Measurements from ENCODE around the gene P3H2.

The P3H2 gene

GRCh38 chr3:190041333-190042041 is 79.2 kb downstream of the P3H2 start:
- Histone ChIP-seq H3K27ac (ENCODE audit: low read depth, low read length, severe bottlenecking) (peak overlapping the region; percentile 6), H3K9me3 (ENCODE audit: control insufficient read depth, low read length) (no peaks in the 10 kb centered on the region), H3K4me1 (ENCODE audit: control insufficient read depth, insufficient read depth, low read length, poor library complexity, severe bottlenecking) (peaks cover 43% of the 10 kb centered on the region), H3K36me3 (ENCODE audit: control insufficient read depth, insufficient read depth, low read length) (no peaks in the 10 kb centered on the region), H3K4me3 (ENCODE audit: extremely low read depth, insufficient read depth, low read length, poor library complexity, severe bottlenecking) (no peak overlapping the region)
- 33% methylated on average over 2 of the region's 3 CpGs; no CpG with 5 or more reads in 1 of the 2 experiments for WGBS, 2 experiments (ENCODE audit: insufficient coverage in 2 of 2)

- 92% methylated on average over 2 of the region's 5 CpGs; no CpG with 5 or more reads in 1 of the 2 experiments for WGBS, 2 experiments (ENCODE audit: insufficient coverage in 2 of 2)
- H3K9me3 ChIP-seq (ENCODE audit: control insufficient read depth, low read length): no peaks in the 10 kb centered on the region
- no peak overlapping the region for H3K27ac ChIP-seq (ENCODE audit: low read depth, low read length, severe bottlenecking)
- no peak overlapping the region for H3K4me3 ChIP-seq (ENCODE audit: extremely low read depth, insufficient read depth, low read length, poor library complexity, severe bottlenecking)
- H3K4me1 ChIP-seq (ENCODE audit: control insufficient read depth, insufficient read depth, low read length, poor library complexity, severe bottlenecking): peaks cover 49% of the 10 kb centered on the region
- H3K36me3 ChIP-seq (ENCODE audit: control insufficient read depth, insufficient read depth, low read length): no peaks in the 10 kb centered on the region
Measured at GRCh38 chr3:190040145-190040544, 80.6 kb downstream of the P3H2 start.

DNA sequence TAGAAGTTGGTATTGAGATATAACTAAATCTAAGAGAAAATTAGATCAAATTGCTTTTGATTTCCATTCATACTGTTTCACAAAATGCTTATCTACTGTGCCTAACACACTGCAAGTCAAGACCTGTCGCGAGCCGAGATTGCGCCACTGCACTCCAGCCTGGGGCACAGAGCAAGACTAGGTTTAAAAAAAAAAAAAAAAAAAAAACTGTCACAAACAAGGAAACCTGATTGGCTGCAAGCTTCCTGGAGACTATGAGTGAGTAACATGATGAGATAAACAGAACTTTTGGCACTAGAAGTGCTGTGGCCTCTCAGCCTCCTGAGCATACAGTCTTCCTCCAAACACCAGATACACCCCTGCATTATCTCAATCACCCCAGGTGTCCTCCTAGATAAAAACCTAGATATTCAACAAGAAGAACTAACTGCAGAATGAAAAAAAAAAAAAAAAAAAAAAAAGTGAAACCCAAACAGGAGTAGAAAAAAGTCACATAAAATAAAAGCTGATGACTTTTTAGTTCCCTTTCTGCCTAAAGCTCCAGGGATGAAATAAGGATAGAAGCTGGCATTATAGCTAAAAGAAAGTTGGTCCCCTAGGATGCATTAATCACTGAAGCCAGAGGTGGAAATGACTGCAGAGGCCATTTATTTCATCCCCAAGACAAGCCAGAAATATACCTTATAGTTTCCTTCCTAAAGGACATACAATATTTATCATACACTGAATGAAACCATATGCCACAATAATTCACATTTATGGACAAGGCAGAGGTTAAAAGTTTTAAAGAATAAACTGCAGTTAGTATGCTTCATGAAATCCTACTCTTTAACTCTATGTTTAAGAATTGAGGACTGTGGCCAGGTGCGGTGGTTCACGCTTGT is 82.4 kb downstream of the P3H2 start:
- Histone ChIP-seq H3K4me1 (ENCODE audit: control insufficient read depth, insufficient read depth, low read length, poor library complexity, severe bottlenecking) (peaks cover 35% of the 10 kb centered on the region), H3K9me3 (ENCODE audit: control insufficient read depth, low read length) (no peaks in the 10 kb centered on the region), H3K4me3 (ENCODE audit: extremely low read depth, insufficient read depth, low read length, poor library complexity, severe bottlenecking) (no peak overlapping the region), H3K27ac (ENCODE audit: low read depth, low read length, severe bottlenecking) (peak overlapping the region; percentile 50), H3K36me3 (ENCODE audit: control insufficient read depth, insufficient read depth, low read length) (no peaks in the 10 kb centered on the region)
- WGBS, 2 experiments (ENCODE audit: insufficient coverage in 2 of 2): 53 to 67% methylated on average over 3 to 5 of the region's 6 CpGs

DNA sequence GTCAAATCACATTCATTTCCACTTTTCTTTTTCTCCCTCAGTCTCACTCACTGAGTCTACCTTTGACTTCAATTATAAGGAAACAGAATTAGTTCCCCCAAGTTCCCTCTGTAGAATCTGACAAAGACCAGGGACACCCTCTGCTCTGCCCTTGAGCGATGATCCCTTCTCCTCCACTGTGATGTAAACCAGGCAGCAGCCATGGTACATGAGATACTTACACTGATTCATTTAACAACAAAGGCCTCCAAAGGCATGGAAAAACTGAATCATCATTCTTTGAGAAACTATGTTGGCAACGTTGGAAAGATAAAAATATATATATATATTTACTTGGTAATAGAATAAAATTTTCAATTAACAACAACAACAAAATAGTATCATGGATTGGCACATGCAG is 84.1 kb downstream of the P3H2 start:
- H3K36me3 ChIP-seq (ENCODE audit: control insufficient read depth, insufficient read depth, low read length): no peaks in the 10 kb centered on the region
- H3K4me3 ChIP-seq (ENCODE audit: extremely low read depth, insufficient read depth, low read length, poor library complexity, severe bottlenecking): no peak overlapping the region
- H3K9me3 ChIP-seq (ENCODE audit: control insufficient read depth, low read length): no peaks in the 10 kb centered on the region
- 100% methylated on average over 1 of the region's 2 CpGs; no CpG with 5 or more reads in 1 of the 2 experiments for WGBS, 2 experiments (ENCODE audit: insufficient coverage in 2 of 2)
- H3K4me1 ChIP-seq (ENCODE audit: control insufficient read depth, insufficient read depth, low read length, poor library complexity, severe bottlenecking): peaks cover 22% of the 10 kb centered on the region
- H3K27ac ChIP-seq (ENCODE audit: low read depth, low read length, severe bottlenecking): peak overlapping the region; percentile 13

- Histone ChIP-seq H3K36me3 (ENCODE audit: control insufficient read depth, insufficient read depth, low read length) (no peaks in the 10 kb centered on the region), H3K4me1 (ENCODE audit: control insufficient read depth, insufficient read depth, low read length, poor library complexity, severe bottlenecking) (peaks cover 19% of the 10 kb centered on the region), H3K4me3 (ENCODE audit: extremely low read depth, insufficient read depth, low read length, poor library complexity, severe bottlenecking) (no peak overlapping the region), H3K27ac (ENCODE audit: low read depth, low read length, severe bottlenecking) (no peak overlapping the region), H3K9me3 (ENCODE audit: control insufficient read depth, low read length) (no peaks in the 10 kb centered on the region)
- WGBS, 2 experiments (ENCODE audit: insufficient coverage in 2 of 2): 90% methylated on average over 1 of the region's 3 CpGs; no CpG with 5 or more reads in 1 of the 2 experiments
Measured at GRCh38 chr3:190034446-190034845, 86.3 kb downstream of the P3H2 start.

DNA sequence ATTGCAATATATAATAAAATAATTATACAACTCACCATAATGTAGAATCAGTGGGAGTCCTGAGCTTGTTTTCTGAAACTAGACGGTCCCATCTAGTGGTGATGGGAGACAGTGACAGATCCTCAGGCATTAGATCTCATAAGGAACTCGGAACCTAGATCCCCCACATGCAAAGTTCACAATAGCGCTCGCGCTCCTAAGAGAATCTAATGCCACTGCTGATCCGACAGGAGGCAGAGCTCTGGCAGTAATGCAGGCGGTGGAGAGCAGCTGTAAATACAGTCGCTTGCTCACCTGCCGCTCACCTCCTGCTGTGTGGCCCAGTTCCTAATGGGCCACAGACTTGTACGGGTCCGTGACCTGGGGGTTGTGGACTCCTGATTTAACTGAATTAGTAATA is 87.8 kb downstream of the P3H2 start:
- Histone ChIP-seq H3K4me3 (ENCODE audit: extremely low read depth, insufficient read depth, low read length, poor library complexity, severe bottlenecking) (no peak overlapping the region), H3K4me1 (ENCODE audit: control insufficient read depth, insufficient read depth, low read length, poor library complexity, severe bottlenecking) (peaks cover 20% of the 10 kb centered on the region), H3K36me3 (ENCODE audit: control insufficient read depth, insufficient read depth, low read length) (no peaks in the 10 kb centered on the region), H3K27ac (ENCODE audit: low read depth, low read length, severe bottlenecking) (no peak overlapping the region), H3K9me3 (ENCODE audit: control insufficient read depth, low read length) (no peaks in the 10 kb centered on the region)
- 76 to 87% methylated on average over 6 to 9 of the region's 11 CpGs for WGBS, 2 experiments (ENCODE audit: insufficient coverage in 2 of 2)

DNA sequence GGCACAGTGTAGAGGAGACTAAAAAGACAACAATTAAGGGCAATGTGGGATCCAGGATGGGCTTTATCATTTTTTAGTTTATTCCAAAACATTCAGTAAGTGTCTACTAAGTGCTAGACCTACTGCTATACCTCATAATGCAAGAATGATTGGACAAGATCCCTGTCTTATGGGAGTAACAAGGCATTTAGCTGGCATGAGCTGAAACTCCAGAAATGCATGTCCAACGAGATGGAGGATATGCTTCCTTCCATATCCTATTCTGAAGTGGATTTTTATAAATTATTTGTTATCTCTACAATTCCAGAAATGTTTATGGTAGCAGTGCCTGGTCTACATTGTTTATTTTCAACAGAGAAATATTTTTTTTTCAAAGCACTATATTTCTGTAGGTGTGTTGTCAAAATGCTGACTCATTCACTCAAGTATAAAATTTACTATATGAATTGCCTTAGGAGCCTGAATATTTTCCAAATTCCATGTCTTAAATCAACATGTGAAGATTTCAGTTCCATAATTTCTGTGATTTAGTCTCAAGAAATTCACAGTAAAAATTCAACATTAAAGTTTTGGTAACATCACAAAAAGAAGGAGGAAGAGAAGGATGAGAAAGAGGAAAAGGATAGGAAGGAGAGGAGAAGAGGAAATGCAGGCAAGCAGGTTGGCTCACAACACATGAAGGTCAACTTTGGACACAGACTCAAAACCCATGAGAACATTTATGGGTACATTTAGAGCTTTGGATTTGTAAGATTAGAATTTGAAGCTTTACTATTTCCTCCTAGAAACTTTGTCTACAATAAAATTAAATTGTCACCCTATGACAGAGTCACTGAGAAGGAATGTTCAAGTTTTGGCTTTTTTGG is 88.6 kb downstream of the P3H2 start:
- Histone ChIP-seq H3K4me3 (ENCODE audit: extremely low read depth, insufficient read depth, low read length, poor library complexity, severe bottlenecking) (no peak overlapping the region), H3K36me3 (ENCODE audit: control insufficient read depth, insufficient read depth, low read length) (no peaks in the 10 kb centered on the region), H3K4me1 (ENCODE audit: control insufficient read depth, insufficient read depth, low read length, poor library complexity, severe bottlenecking) (peaks cover 14% of the 10 kb centered on the region), H3K27ac (ENCODE audit: low read depth, low read length, severe bottlenecking) (peak overlapping the region; percentile 8), H3K9me3 (ENCODE audit: control insufficient read depth, low read length) (no peaks in the 10 kb centered on the region)
- WGBS, 2 experiments (ENCODE audit: insufficient coverage in 2 of 2): no CpG with 5 or more reads among the region's 1 CpG

- no peak overlapping the region for H3K27ac ChIP-seq (ENCODE audit: low read depth, low read length, severe bottlenecking)
- no peak overlapping the region for H3K4me3 ChIP-seq (ENCODE audit: extremely low read depth, insufficient read depth, low read length, poor library complexity, severe bottlenecking)
- H3K36me3 ChIP-seq (ENCODE audit: control insufficient read depth, insufficient read depth, low read length): no peaks in the 10 kb centered on the region
- WGBS, 2 experiments (ENCODE audit: insufficient coverage in 2 of 2): no CpG with 5 or more reads among the region's 3 CpGs
- H3K4me1 ChIP-seq (ENCODE audit: control insufficient read depth, insufficient read depth, low read length, poor library complexity, severe bottlenecking): peaks cover 18% of the 10 kb centered on the region
- H3K9me3 ChIP-seq (ENCODE audit: control insufficient read depth, low read length): no peaks in the 10 kb centered on the region
Measured at GRCh38 chr3:190027116-190027515, 93.6 kb downstream of the P3H2 start.

DNA sequence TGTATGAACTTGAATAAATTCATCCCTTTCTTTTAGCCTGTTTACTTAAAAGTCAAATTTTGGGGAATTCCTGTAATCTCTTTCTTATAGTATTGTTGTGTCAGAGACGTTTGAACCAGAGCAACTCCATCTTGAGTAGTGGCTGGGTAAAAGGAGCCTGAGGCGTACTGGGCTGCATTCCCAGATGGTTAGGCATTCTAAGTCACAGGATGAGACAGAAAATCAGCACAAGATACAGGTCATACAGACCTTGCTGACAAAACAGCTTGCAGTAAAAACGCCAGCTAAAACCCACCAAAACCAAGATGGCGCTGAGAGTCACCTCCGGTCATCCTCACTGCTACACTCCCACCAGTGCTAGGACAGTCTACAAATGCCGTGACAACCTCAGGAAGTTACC is 94.5 kb downstream of the P3H2 start:
- H3K27ac ChIP-seq (ENCODE audit: low read depth, low read length, severe bottlenecking): no peak overlapping the region
- H3K9me3 ChIP-seq (ENCODE audit: control insufficient read depth, low read length): no peaks in the 10 kb centered on the region
- H3K4me3 ChIP-seq (ENCODE audit: extremely low read depth, insufficient read depth, low read length, poor library complexity, severe bottlenecking): no peak overlapping the region
- H3K36me3 ChIP-seq (ENCODE audit: control insufficient read depth, insufficient read depth, low read length): no peaks in the 10 kb centered on the region
- 83 to 100% methylated on average over 1 to 3 of the region's 6 CpGs for WGBS, 2 experiments (ENCODE audit: insufficient coverage in 2 of 2)
- H3K4me1 ChIP-seq (ENCODE audit: control insufficient read depth, insufficient read depth, low read length, poor library complexity, severe bottlenecking): peaks cover 18% of the 10 kb centered on the region

DNA sequence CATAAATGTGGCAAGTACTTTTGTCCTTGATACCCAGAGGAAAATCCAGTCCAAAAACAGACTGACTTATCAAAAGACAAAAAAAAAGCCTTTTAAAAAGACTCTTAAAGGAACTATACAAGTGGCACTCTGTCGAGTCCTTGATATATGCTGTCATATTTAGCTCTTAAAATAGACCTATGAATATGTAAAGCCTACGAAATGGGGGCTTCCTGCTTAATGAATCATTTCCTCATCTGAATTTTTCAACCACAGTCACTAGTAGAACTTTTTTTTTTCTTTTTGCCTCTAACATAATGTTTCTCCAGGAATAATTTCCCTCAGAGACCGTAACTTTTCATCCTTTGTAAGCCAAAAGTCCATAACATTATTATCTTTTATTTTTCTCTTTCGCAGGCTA is 95.8 kb downstream of the P3H2 start:
- Histone ChIP-seq H3K9me3 (ENCODE audit: control insufficient read depth, low read length) (no peaks in the 10 kb centered on the region), H3K27ac (ENCODE audit: low read depth, low read length, severe bottlenecking) (no peak overlapping the region), H3K4me1 (ENCODE audit: control insufficient read depth, insufficient read depth, low read length, poor library complexity, severe bottlenecking) (peaks cover 25% of the 10 kb centered on the region), H3K4me3 (ENCODE audit: extremely low read depth, insufficient read depth, low read length, poor library complexity, severe bottlenecking) (no peak overlapping the region), H3K36me3 (ENCODE audit: control insufficient read depth, insufficient read depth, low read length) (no peaks in the 10 kb centered on the region)
- 86 to 100% methylated on average over 1 to 2 of the region's 4 CpGs for WGBS, 2 experiments (ENCODE audit: insufficient coverage in 2 of 2)

All from mesodermal cell (in vitro differentiated cells).